ENCODE results near the gene IL1RAP. TPM values are rescaled to one million over a fixed set of nuclear protein-coding genes. Genes with fewer than 3 reads are reported as not detected.

Gene IL1RAP
- total RNA-seq, 2 donors from 2014 or later, result 17.7 to 18.0 TPM

GRCh38 chr3:190532731-190533203 is 18.9 kb downstream of the IL1RAP start:
- Histone ChIP-seq H3K36me3 (no peaks in the 10 kb centered on the region), H3K4me3 (no peak overlapping the region), H3K4me1 (replicated peaks) (no peaks in the 10 kb centered on the region), H3K27ac (peak overlapping the region in 1 of 2 donors; percentile 35), H3K27me3 (replicated peaks; ENCODE audit: insufficient read depth) (no peaks in the 10 kb centered on the region), H3K9me3 (no peaks in the 10 kb centered on the region)
- intact Hi-C loops (cut with DNase I), result no loop called here
- 91% methylated on average over 7 of the region's 7 CpGs for WGBS
- DNase-seq (ENCODE audit: low spot score), result no peak
- TF ChIP-seq POLR2AphosphoS5 (IDR thresholded peaks at IDR 0.05) (no peak), CTCF (IDR thresholded peaks at IDR 0.05) (no peak), POLR2A (IDR thresholded peaks at IDR 0.05) (no peak)

- no peak for TF ChIP-seq POLR2A (IDR thresholded peaks at IDR 0.05)
- no peak for TF ChIP-seq POLR2AphosphoS5 (IDR thresholded peaks at IDR 0.05)
- no peak for TF ChIP-seq CTCF (IDR thresholded peaks at IDR 0.05)
- H3K36me3 ChIP-seq, result no peaks in the 10 kb centered on the region
- no peak overlapping the region for H3K4me3 ChIP-seq
- intact Hi-C loops (cut with DNase I), result no loop called here
- no peaks in the 10 kb centered on the region for H3K27me3 ChIP-seq (replicated peaks; ENCODE audit: insufficient read depth)
- H3K27ac ChIP-seq, result peak overlapping the region; percentile 16 to 35
- H3K9me3 ChIP-seq, result no peaks in the 10 kb centered on the region
- no peaks in the 10 kb centered on the region for H3K4me1 ChIP-seq (replicated peaks)
- WGBS, result 23% methylated on average over 13 of the region's 13 CpGs
- DNase-seq (ENCODE audit: low spot score), result peak; percentile 82
Observed at GRCh38 chr3:190533511-190534281, 19.8 kb downstream of the IL1RAP start.

GRCh38 chr3:190534386-190534785 is 20.5 kb downstream of the IL1RAP start:
- WGBS, result 42% methylated on average over 4 of the region's 4 CpGs
- no peaks in the 10 kb centered on the region for H3K27me3 ChIP-seq (replicated peaks; ENCODE audit: insufficient read depth)
- H3K4me3 ChIP-seq, result no peak overlapping the region
- TF ChIP-seq POLR2AphosphoS5 (IDR thresholded peaks at IDR 0.05) (no peak), POLR2A (IDR thresholded peaks at IDR 0.05) (no peak), CTCF (IDR thresholded peaks at IDR 0.05) (no peak)
- DNase-seq (ENCODE audit: low spot score), result no peak
- no peaks in the 10 kb centered on the region for H3K36me3 ChIP-seq
- no peaks in the 10 kb centered on the region for H3K4me1 ChIP-seq (replicated peaks)
- intact Hi-C loops (cut with DNase I), result no loop called here
- H3K9me3 ChIP-seq, result no peaks in the 10 kb centered on the region
- H3K27ac ChIP-seq, result peak overlapping the region in 1 of 2 donors; percentile 16

GRCh38 chr3:190534986-190535385 is 21.1 kb downstream of the IL1RAP start:
- no peaks in the 10 kb centered on the region for H3K27me3 ChIP-seq (replicated peaks; ENCODE audit: insufficient read depth)
- H3K4me1 ChIP-seq (replicated peaks), result no peaks in the 10 kb centered on the region
- intact Hi-C loops (cut with DNase I), result no loop called here
- H3K4me3 ChIP-seq, result no peak overlapping the region
- no peak overlapping the region for H3K27ac ChIP-seq
- H3K9me3 ChIP-seq, result no peaks in the 10 kb centered on the region
- TF ChIP-seq POLR2A (IDR thresholded peaks at IDR 0.05), result no peak
- no peak for TF ChIP-seq CTCF (IDR thresholded peaks at IDR 0.05)
- no peak for TF ChIP-seq POLR2AphosphoS5 (IDR thresholded peaks at IDR 0.05)
- DNase-seq (ENCODE audit: low spot score), result no peak
- no peaks in the 10 kb centered on the region for H3K36me3 ChIP-seq
- WGBS, result 67% methylated on average over 2 of the region's 2 CpGs

GRCh38 chr3:190537146-190537545 is 23.3 kb downstream of the IL1RAP start:
- 93% methylated on average over 3 of the region's 3 CpGs for WGBS
- DNase-seq (ENCODE audit: low spot score), result no peak
- Histone ChIP-seq H3K27me3 (replicated peaks; ENCODE audit: insufficient read depth) (no peaks in the 10 kb centered on the region), H3K4me3 (no peak overlapping the region), H3K4me1 (replicated peaks) (no peaks in the 10 kb centered on the region), H3K27ac (no peak overlapping the region), H3K9me3 (no peaks in the 10 kb centered on the region), H3K36me3 (no peaks in the 10 kb centered on the region)
- TF ChIP-seq POLR2A (IDR thresholded peaks at IDR 0.05), result no peak
- TF ChIP-seq CTCF (IDR thresholded peaks at IDR 0.05), result no peak
- no peak for TF ChIP-seq POLR2AphosphoS5 (IDR thresholded peaks at IDR 0.05)
- intact Hi-C loops (cut with DNase I), result no loop called here

All from prostate gland (tissue), 2 donors.